Stimulated activated CD8-positive, alpha-beta memory T cell treated with anti-CD3 and anti-CD28 coated beads, Interleukin-4, amount 100 ng/mL, for 24 hours (primary cell): ENCODE results near the gene LIN37.
A peak's percentile ranks its signal among the peaks of the same experiment; 100 is the strongest.
"Not testable (repeated sequence)": the region's sequence is repeated elsewhere in the genome, so short reads cannot be mapped to it uniquely, and the experiment has no call there.

ENCODE experiments used
- DNase-seq: peaks from one replicate; pipeline ENCODE4 v3.0.0-alpha.2; 2020; ENCODE audit warnings: low read depth

Gene LIN37

DNA sequence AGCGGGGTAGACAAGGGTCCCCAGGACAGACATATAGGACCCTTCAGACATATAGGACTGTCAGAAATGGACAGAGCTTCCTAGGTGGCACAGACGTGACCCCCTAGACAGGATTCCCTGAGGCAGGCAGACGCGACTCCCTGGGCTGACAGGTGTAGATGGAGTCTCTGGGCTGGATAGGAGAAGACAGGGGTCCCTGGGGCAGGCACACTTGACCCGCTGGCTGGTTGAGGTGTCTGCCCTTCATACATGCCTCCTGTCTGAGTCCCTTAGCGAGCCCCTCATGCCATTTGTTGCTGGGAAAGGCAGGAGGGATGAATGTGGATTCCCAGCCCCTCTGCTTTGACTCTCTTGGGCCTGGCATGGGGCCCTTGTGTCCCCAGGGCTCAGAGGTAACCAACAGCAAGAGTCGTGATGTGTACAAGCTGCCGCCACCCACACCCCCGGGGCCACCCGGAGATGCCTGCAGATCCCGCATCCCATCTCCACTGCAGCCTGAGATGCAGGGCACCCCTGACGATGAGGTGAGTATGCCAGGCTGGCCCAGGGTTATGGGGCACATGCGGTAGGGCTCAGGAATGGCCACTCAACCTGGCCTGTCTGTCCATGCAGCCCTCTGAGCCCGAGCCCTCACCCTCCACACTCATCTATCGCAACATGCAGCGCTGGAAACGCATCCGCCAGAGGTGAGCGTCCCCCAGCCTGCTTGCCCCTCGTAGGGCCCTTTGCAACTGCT lies 5.4 kb downstream of the LIN37 start:
- no peak for DNase-seq

GRCh38 chr19:35754370-35755130 lies 6.2 kb downstream of the LIN37 start:
- DNase-seq = no peak

- no peak for DNase-seq
Observed at GRCh38 chr19:35755131-35755549, 6.8 kb downstream of the LIN37 start.

- DNase-seq = peak; percentile 33
Observed at GRCh38 chr19:35755550-35756376, 7.4 kb downstream of the LIN37 start.

DNA sequence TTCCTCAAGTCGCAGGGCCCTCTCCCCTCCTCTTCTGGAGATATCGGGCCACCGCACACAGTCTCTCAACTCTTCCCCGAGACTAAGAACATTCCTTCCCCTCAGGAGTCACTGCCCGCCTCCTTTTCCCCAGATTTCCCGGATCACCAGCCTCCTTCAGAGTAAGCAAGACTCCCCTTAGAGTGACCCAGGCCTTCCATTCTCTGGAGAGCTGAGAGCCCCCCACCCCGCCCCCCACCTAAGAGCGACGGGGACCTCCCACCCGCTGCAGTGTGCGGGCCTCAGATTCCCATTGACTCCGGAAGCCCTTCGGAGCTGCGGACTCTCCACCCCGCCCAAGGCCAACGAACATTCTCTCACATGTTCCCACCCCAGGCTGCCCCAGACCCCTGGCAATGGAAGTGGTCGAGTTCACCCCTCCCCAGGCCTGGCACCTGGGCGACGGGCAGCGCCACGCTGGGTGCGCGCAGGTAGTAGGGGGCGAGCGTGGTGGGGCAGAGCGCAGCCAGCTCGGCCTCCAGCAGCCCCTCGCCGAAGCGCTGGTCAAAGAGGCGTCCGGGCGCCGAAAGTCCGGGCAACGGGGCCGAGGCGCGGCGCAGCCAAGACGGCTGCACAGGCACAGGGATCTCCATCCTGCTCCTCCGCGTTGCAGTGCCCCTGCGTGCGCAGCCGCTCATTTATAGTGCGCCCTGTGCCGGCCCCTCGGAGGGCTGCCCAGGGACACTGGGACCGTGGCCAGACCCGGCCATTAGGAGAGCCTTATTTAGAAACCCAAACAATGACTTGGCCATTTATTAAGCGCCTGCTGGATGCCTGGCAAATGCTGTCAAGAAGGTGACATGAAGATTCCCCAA lies 8.2 kb downstream of the LIN37 start, which contains the start of gene HSPB6:
TSS of gene HSPB6 (minus strand) at position 653 of the 854 bp plus-strand sequence. CDS start at position 632, 21 bp downstream.
- DNase-seq = no peak

- no peak for DNase-seq
Observed at GRCh38 chr19:35757231-35757748, 8.9 kb downstream of the LIN37 start.

DNA sequence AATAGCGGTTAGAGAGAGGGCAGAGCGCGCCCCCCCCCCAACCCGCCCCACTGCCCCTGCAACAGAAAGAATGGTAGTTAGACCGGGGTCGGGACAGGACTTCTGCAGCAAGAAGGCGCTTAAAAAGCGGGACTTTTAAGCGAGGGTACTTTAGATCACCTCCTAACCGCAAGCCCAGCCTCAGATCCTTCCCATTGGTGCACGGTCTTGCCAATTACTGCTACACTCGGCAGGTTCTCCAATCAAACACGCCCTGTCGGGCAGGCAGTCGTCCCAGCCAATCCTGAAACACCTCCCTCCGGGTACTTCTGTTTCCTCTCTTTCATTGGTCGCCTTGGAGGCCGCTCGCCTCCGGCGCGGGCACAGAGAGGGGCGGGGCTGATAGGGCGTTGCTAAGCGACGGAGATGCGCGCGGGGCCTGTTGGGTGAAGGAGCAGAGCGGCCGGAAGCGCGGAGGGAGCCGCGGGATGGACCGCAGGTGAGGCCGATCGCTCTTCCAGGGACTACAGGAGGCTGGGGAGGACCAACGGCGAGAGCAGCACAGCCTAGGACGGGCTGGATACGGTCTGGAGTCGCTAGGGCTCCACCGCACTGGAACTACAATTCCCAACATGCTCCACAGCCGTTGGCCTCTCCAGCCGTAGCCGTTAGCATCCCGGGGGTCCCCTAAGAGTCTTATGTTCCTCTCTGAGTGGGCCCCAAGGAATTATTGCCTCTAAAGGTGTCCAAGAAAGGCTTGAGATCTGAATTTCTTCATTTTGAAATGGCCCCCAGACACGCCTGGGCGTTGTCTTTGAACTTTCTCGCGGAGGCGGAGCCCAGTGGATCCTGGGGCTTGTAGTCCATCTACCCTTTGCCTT lies 9.6 kb downstream of the LIN37 start, which contains the start of gene PROSER3:
TSS of gene PROSER3 (plus strand) at position 428 of the 860 bp plus-strand sequence. CDS start at position 468, 40 bp downstream.
- peak; percentile 97 for DNase-seq

DNA sequence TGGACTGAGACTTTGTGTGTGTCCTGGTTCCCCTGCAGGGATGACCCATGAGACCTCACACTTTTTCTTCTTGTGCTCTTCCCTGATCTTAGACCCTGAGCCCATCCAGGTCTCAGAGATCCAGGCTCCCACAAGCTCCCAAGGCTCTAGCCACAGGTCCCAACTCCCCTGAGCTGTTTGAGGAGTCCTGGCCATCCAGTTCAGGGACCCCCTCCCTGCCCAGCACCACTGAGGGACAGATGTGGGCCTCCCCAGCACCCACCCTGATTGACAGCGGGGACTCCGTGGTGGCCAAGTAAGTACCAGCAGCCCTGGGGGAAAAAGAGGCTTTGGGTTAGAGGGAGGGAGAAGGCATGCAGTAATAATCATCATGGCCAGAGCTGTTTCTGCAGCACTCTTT lies 11.3 kb downstream of the LIN37 start:
- DNase-seq = no peak

GRCh38 chr19:35760711-35761349 lies 12.5 kb downstream of the LIN37 start:
- DNase-seq = no peak

DNA sequence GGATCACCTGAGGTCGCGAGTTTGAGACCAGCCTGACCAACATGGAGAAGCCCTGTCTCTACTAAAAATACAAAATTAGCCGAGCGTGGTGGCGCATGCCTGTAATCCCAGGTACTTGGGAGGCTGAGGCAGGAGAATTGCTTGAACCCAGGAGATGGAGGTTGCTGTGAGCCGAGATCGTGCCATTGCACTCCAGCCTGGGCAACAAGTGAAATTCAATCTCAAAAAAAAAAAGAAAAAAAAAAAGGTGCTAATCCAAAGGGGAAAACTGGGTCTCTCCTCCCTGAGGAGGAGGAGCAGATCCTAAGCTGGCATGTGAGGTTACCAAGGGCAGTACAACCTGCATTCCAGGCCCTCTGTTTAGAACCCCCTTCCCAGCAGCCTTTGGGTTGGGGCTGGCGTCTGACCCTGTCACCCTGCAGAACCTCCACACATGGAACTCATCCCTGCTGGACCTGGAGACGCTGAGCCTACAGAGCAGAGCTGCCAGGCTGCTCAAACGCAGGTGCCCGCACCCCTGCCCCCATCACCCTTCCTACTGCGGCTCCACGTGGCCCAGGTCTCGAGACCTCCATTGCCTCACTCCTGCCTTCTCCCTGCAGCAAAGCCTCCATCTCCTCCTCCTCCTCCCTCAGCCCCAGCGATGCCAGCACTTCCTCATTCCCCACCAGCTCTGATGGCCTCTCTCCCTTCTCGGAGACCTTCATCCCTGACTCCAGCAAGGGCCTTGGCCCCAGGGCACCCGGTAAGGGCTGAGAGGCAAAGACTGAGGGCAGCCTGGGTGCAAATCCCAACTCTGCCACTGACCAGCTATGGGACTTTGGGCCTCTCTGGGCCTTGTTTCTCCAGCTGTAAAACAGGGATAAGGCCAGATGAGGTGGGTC lies 16.3 kb downstream of the LIN37 start:
- no peak for DNase-seq

- DNase-seq = no peak
Observed at GRCh38 chr19:35766571-35767104, 18.3 kb downstream of the LIN37 start.

- no peak for DNase-seq
Observed at GRCh38 chr19:35767288-35768081, 19.1 kb downstream of the LIN37 start.

- no peak for DNase-seq
Observed at GRCh38 chr19:35768082-35768421, 19.7 kb downstream of the LIN37 start.

- not testable (repeated sequence) for DNase-seq
Observed at GRCh38 chr19:35772362-35772761, 24.0 kb downstream of the LIN37 start.

DNA sequence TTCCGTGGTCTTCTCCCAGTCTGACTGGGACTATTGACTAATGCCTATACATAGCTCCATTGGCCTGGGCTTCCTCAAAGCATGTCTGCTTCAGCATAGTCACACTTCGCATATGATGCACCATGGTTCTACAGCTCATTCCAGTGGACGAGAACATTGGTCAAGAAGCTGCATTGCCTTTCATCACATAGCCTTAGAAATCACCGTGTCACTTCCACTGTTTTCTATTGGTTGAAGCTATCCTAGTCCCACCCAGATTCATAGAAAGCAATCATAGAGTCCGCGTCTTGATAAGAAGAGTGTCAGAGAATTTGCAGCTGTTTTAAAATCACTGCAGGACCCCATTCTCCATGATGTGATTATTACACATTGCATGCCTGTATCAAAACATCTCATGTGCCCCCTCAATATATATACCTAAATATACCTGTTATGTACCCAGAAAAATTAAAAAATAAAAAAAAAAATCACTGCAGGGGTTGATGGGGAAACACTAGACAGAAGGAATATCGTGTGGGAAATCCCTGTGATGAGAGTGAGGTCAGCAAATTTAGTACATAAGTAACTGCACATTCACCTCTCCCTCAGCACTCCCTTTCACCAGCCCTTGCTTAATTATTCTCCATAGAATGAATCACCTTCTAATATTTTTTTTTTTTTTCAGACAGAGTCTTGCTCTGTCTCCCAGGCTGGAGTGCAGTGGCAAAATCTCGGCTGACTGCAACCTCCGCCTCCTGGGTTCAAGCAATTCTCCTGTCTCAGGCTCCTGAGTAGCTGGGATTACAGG lies 24.8 kb downstream of the LIN37 start:
- no peak for DNase-seq

DNA sequence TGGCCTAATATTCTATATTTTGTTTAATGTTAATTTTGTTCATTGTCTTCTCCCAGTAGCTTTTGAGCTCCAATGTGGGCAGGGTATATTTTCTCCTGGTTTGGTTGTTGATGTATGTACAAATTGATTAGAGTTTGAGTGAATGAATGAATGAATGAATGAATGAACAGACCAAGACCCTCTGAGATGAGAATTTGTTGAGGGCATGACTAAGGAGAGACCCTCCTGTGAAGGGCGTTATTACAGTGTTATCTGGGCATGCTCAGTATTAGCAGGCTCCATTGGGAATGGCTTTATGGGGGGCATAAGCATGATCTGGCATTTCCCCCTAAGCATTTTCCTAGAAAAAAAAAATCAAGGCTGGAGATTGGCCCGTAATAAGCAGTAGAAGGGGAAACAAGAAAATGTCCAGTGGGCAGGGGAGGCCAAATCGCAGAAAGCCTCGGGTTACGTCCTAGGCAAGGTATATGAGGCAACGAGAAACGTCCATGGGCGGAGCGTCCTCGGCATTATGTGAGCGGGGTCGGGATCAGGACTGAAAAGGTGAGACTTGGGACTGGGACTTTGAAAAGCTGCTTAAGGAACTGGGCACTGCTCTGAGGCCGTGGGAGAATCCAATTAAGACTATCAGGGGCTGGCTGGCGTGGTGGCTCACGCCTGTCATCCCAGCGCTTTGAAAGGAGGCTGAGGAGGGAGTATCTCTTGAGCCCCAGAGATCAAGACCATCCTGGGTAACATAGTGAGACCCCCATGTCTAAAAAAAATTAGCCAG lies 26.1 kb downstream of the LIN37 start:
- DNase-seq = no peak
